ENCODE data around the gene C3orf33.

DNA sequence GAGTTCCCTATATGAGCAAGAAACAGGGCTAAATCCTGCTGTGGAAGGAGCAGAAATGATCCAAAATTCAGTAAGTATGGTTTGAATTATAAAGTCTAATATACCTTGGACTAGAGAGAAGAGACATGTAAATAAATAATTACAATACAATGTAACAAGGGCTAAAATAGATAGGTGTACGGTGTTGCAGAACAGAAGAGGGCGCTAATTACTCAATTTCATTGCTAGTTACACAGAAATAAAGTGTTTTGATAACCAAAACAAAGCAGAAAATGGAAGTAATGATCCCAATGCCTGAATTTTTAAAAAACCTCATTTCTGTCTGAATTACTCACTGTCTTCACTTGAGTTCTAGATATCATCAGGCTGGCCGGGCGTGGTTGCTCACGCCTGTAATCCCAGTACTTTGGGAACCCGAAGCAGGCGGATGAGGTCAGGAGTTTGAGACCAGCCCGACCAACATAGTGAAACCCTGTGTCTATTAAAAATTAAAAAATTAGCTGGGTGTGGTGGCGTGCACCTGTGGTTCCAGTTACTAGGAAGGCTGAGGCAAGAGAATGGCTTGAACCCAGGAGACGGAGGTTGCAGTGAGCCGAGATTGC, 52.9 kb downstream of the C3orf33 start:
- TF ChIP-seq GATA2 (IDR thresholded peaks at IDR 0.05; ENCODE audit: low read depth, low read length) (no peak), GATA3 (IDR thresholded peaks at IDR 0.05; ENCODE audit: low read depth, low read length) (no peak)

All from SH-SY5Y (cell line).